GM21717 (cell line): ENCODE measurements around the gene HPS5.

Experiments
- ATAC-seq: cut with Tn5 transposase; IDR thresholded peaks from one replicate; pipeline ENCODE4 v1.9.1; 2021; ENCODE audit warnings: mild to moderate bottlenecking, moderate library complexity; ENCODE audit not compliant: unreplicated experiment

HPS5 gene

DNA sequence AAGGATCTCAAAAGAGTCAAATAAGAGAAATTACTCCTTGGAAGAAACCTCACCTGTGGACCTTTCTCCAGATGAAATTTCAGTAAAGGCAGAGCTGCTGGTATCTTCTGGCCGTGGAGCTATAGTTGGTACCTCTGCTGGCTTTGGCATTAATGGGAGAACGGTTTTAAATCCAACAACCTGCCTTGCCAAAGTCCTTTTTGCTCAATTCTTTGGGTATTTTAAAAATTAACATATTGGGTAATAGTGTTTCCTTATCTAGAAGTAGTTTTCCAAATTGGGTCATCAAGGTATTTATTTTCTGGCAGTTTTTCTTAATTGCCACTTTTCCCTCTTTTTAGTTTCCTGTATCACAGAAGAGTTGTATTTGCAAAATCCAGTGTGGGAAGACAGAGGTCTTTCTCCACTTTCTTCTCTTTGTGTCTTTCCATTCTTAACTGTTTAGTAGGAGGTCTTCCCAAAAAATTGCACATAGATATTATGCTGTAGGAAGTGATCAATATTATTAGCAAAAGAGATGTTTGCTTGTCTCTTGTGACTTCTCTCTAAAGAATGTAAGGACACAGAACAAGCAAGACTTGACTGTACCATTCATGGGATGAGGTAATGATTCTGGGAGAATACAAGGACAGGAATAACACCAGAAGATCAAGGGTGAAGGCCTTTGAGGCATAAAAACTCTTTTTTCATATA lies 85.1 kb downstream of the HPS5 start, which contains the start of gene SAA4:
SAA4 (minus strand) TSS at position 139 of the 693 bp plus-strand sequence. CDS start 876 bp downstream, outside the sequence.
- ATAC-seq, result no peak

- ATAC-seq, result no peak
These were observed 86.3 kb downstream of the HPS5 start for GRCh38 chr11:18235394-18236334.

GRCh38 chr11:18233912-18234311 lies 88.0 kb downstream of the HPS5 start:
- no peak for ATAC-seq

GRCh38 chr11:18230859-18231258 lies 91.1 kb downstream of the HPS5 start:
- no peak for ATAC-seq

GRCh38 chr11:18229501-18229900 lies 92.4 kb downstream of the HPS5 start:
- ATAC-seq, result peak; percentile 95
